Measurements from ENCODE around the gene MAPK8. TPM values are rescaled to one million over a fixed set of nuclear protein-coding genes. Genes with fewer than 3 reads are reported as not detected.

Gene MAPK8
- 57.1 and 57.9 TPM in 2 replicates for total RNA-seq
- long read RNA-seq, partial matches to known transcripts, result 1 of 9 reads
- long read RNA-seq, other reads (novel, unspliced or antisense), result 8 of 9 reads

- Mint-ChIP-seq H3K27ac (ENCODE audit: unreplicated experiment) (peak within 1 kb of the TSS; percentile 69), H3K9me3 (ENCODE audit: unreplicated experiment) (no peaks in the 10 kb centered on the region), H3K36me3 (ENCODE audit: unreplicated experiment) (no peaks in the 10 kb centered on the region), H3K4me1 (ENCODE audit: unreplicated experiment) (peaks cover 25% of the 10 kb centered on the region), H3K27me3 (ENCODE audit: unreplicated experiment) (peaks cover 16% of the 10 kb centered on the region), H3K4me3 (ENCODE audit: unreplicated experiment) (peak within 1 kb of the TSS; percentile 77)
- peak; percentile 96 for DNase-seq (ENCODE audit: extremely low spot score, unreplicated experiment)
- TF ChIP-seq CTCF (IDR thresholded peaks at IDR 0.05), result no peak
Observed at GRCh38 chr10:48306265-48306869, at the start of gene MAPK8. Gene MAPK8, plus strand, starts transcription at chr10:48306677. Its CDS starts 94,984 bp downstream, at chr10:48401661.

GRCh38 chr10:48257407-48257961 is 49.0 kb upstream of the MAPK8 start:
- Mint-ChIP-seq H3K9me3 (ENCODE audit: unreplicated experiment) (peaks cover 4% of the 10 kb centered on the region), H3K36me3 (ENCODE audit: unreplicated experiment) (no peaks in the 10 kb centered on the region)

GRCh38 chr10:48258105-48258504 is 48.4 kb upstream of the MAPK8 start:
- TF ChIP-seq CTCF (IDR thresholded peaks at IDR 0.05), result no peak
- peaks cover 4% of the 10 kb centered on the region for H3K9me3 Mint-ChIP-seq (ENCODE audit: unreplicated experiment)
- H3K27ac Mint-ChIP-seq (ENCODE audit: unreplicated experiment), result no peak overlapping the region
- H3K4me3 Mint-ChIP-seq (ENCODE audit: unreplicated experiment), result no peak overlapping the region
- no peak for DNase-seq (ENCODE audit: extremely low spot score, unreplicated experiment)
- H3K4me1 Mint-ChIP-seq (ENCODE audit: unreplicated experiment), result peaks cover 9% of the 10 kb centered on the region
- peaks cover 37% of the 10 kb centered on the region for H3K27me3 Mint-ChIP-seq (ENCODE audit: unreplicated experiment)
- no peaks in the 10 kb centered on the region for H3K36me3 Mint-ChIP-seq (ENCODE audit: unreplicated experiment)

More at GRCh38 chr10:48257407-48257961, 49.0 kb upstream of the MAPK8 start:
- no peak for DNase-seq (ENCODE audit: extremely low spot score, unreplicated experiment)
- TF ChIP-seq CTCF (IDR thresholded peaks at IDR 0.05), result no peak
- Mint-ChIP-seq H3K27me3 (ENCODE audit: unreplicated experiment) (peaks cover 36% of the 10 kb centered on the region), H3K27ac (ENCODE audit: unreplicated experiment) (no peak overlapping the region), H3K4me3 (ENCODE audit: unreplicated experiment) (no peak overlapping the region), H3K4me1 (ENCODE audit: unreplicated experiment) (peaks cover 9% of the 10 kb centered on the region)

- Mint-ChIP-seq H3K4me1 (ENCODE audit: unreplicated experiment) (no peaks in the 10 kb centered on the region), H3K36me3 (ENCODE audit: unreplicated experiment) (no peaks in the 10 kb centered on the region), H3K27ac (ENCODE audit: unreplicated experiment) (no peak overlapping the region), H3K4me3 (ENCODE audit: unreplicated experiment) (no peak overlapping the region), H3K9me3 (ENCODE audit: unreplicated experiment) (no peaks in the 10 kb centered on the region), H3K27me3 (ENCODE audit: unreplicated experiment) (peaks cover 55% of the 10 kb centered on the region)
- no peak for TF ChIP-seq CTCF (IDR thresholded peaks at IDR 0.05)
- no peak for DNase-seq (ENCODE audit: extremely low spot score, unreplicated experiment)
Observed at GRCh38 chr10:48266528-48266927, 39.9 kb upstream of the MAPK8 start.

- Mint-ChIP-seq H3K27ac (ENCODE audit: unreplicated experiment) (no peak overlapping the region), H3K4me3 (ENCODE audit: unreplicated experiment) (no peak overlapping the region), H3K27me3 (ENCODE audit: unreplicated experiment) (peaks cover 41% of the 10 kb centered on the region), H3K9me3 (ENCODE audit: unreplicated experiment) (no peaks in the 10 kb centered on the region), H3K36me3 (ENCODE audit: unreplicated experiment) (no peaks in the 10 kb centered on the region), H3K4me1 (ENCODE audit: unreplicated experiment) (no peaks in the 10 kb centered on the region)
- DNase-seq (ENCODE audit: extremely low spot score, unreplicated experiment), result no peak
- no peak for TF ChIP-seq CTCF (IDR thresholded peaks at IDR 0.05)
Observed at GRCh38 chr10:48271047-48271730, 35.3 kb upstream of the MAPK8 start.
